ENCODE data around the gene ATG10. TPM values are rescaled to one million over a fixed set of nuclear protein-coding genes. Genes with fewer than 3 reads are reported as not detected.

Gene ATG10
- total RNA-seq, 1 experiment from 2014 or later: 7.6 TPM

GRCh38 chr5:82290908-82291307 lies 319.1 kb downstream of the ATG10 start:
- Mint-ChIP-seq H3K4me3 (no peak overlapping the region), H3K36me3 (ENCODE audit: insufficient read depth in 1 of 3, low read depth in 3 of 3) (no peaks in the 10 kb centered on the region), H3K27ac (peak overlapping the region in 1 of 3 experiments; percentile 10; a peak in 1 of 7 replicates), H3K9me3 (no peaks in the 10 kb centered on the region; a peak in 1 of 5 replicates), H3K4me1 (peaks cover 56 to 62% of the 10 kb centered on the region in 2 experiments), H3K27me3 (ENCODE audit: low read depth) (peaks cover 2% of the 10 kb centered on the region; the same call in 1 of the 2 replicates)
- H3K9me3 ChIP-seq (ENCODE audit: control insufficient read depth, low read depth, low read length): no peaks in the 10 kb centered on the region
- no peak overlapping the region for H2BK5ac ChIP-seq (ENCODE audit: insufficient read length, low read length)
- H3K9ac ChIP-seq (ENCODE audit: extremely low read depth, insufficient read length, low read length): no peak overlapping the region
- H2BK20ac ChIP-seq (ENCODE audit: low read depth, low read length, poor library complexity, severe bottlenecking): no peak overlapping the region
- no peak for DNase-seq
- H3K23me2 ChIP-seq (ENCODE audit: insufficient read length, low read depth, low read length, poor library complexity, severe bottlenecking): no peaks in the 10 kb centered on the region
- H3K18ac ChIP-seq (ENCODE audit: insufficient read length, low read depth, low read length): no peak overlapping the region
- no peak overlapping the region for H2AFZ ChIP-seq (ENCODE audit: low read length)
- H4K5ac ChIP-seq (ENCODE audit: insufficient read length, low read depth, low read length): no peak overlapping the region
- H3K4ac ChIP-seq (ENCODE audit: low read depth, low read length): no peak overlapping the region
- H3T11ph ChIP-seq (ENCODE audit: low read length): no peak overlapping the region
- no peak overlapping the region for H3K23ac ChIP-seq (ENCODE audit: insufficient read length, low read depth, low read length)
- no peak overlapping the region for H4K8ac ChIP-seq (replicated peaks; ENCODE audit: insufficient read length, low read depth, low read length)
- H4K20me1 ChIP-seq (ENCODE audit: control insufficient read depth, insufficient read depth, insufficient read length): no peaks in the 10 kb centered on the region
- H3K4me2 ChIP-seq (ENCODE audit: insufficient read depth, insufficient read length, low read length): no peak overlapping the region
- TF ChIP-seq CTCF (conservative IDR thresholded peaks at IDR 0.05): no peak
- H3K79me1 ChIP-seq (ENCODE audit: insufficient read depth, low read depth, low read length, poor library complexity, severe bottlenecking): no peaks in the 10 kb centered on the region
- peaks cover 4% of the 10 kb centered on the region; the same call in 1 of the 2 replicates for H3K4me1 ChIP-seq (ENCODE audit: insufficient read depth, low read length)
- no peak overlapping the region for H2AK5ac ChIP-seq (ENCODE audit: insufficient read length, low read length)
- H3K79me2 ChIP-seq (ENCODE audit: insufficient read depth, low read length): no peaks in the 10 kb centered on the region
- H3K56ac ChIP-seq (ENCODE audit: insufficient read length, low read depth, low read length): no peak overlapping the region
- WGBS (ENCODE audit: extremely low coverage, insufficient read length, low lambda C conversion rate): no CpG with 5 or more reads among the region's 6 CpGs
- no peak overlapping the region for H4K91ac ChIP-seq (ENCODE audit: insufficient read length, low read depth, low read length)
- H2BK12ac ChIP-seq (ENCODE audit: insufficient read length, low read depth, low read length): no peak overlapping the region
- no peak overlapping the region for H3K27ac ChIP-seq (ENCODE audit: insufficient read length, low read depth, low read length)
- no peak overlapping the region for H3K14ac ChIP-seq (ENCODE audit: insufficient read depth, low read length)
- no peak overlapping the region for H2BK120ac ChIP-seq (ENCODE audit: low read depth, low read length, poor library complexity, severe bottlenecking)
- no peak overlapping the region for H2BK15ac ChIP-seq (ENCODE audit: low read depth, low read length)
- no peaks in the 10 kb centered on the region; the same call in 1 of the 2 replicates for H3K27me3 ChIP-seq (ENCODE audit: insufficient read depth, low read length)

Data from H9 (cell line).